ENCODE results near the gene LARP6. TPM values are rescaled to one million over a fixed set of nuclear protein-coding genes. Genes with fewer than 3 reads are reported as not detected.

LARP6 gene
- polyA plus RNA-seq, 1 donor (not counting 4 experiments of a cell fraction or from before 2014, with no cell fraction given), result 66.1 TPM

DNA sequence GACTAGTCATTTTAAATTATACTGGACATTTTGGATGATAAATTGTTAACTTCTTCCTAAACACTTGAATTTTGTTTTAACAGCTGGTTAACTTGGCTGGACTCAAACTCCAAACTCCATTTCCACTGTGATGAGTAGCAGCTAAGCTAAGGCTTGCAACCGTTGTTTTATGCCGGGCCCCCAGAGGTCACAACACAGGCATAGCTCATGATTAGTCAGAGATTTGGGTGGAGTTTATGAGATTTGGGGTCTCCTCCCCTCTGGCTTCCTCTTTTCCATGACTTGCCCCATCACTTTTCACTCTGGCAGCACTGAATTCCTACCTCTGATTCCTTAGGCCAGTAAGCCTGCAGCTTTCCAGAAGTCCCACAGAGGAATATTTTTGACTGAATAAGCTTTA is 25.4 kb upstream of the LARP6 start:
- no peak overlapping the region for H3K4me2 ChIP-seq (ENCODE audit: control insufficient read depth, extremely low read depth, insufficient read depth, low read depth, low read length)
- H2AFZ ChIP-seq (ENCODE audit: control insufficient read depth, low read length), result no peak overlapping the region
- no peak overlapping the region for H3K27ac ChIP-seq (ENCODE audit: control insufficient read depth, insufficient read depth, low read length)
- H4K20me1 ChIP-seq (ENCODE audit: control insufficient read depth, extremely low read depth, insufficient read depth, low read length), result no peaks in the 10 kb centered on the region
- no peaks in the 10 kb centered on the region for H3K9me3 ChIP-seq (ENCODE audit: control insufficient read depth, low read depth, low read length)
- H3K9ac ChIP-seq (ENCODE audit: control insufficient read depth, extremely low read depth, insufficient read depth, low read length), result no peak overlapping the region
- DNase-seq (ENCODE audit: low read depth, low spot score) (no peak), FAIRE-seq (no peak)
- no peaks in the 10 kb centered on the region for H3K79me2 ChIP-seq (ENCODE audit: control insufficient read depth, insufficient read depth, low read length)
- dilution Hi-C loops (cut with MboI; ENCODE audit: extremely low pct_ligation_motif_present, low sequenced_read_pairs), result no loop called here
- TF ChIP-seq CTCF (optimal IDR thresholded peaks at IDR 0.05 in 1 of 3, IDR thresholded peaks at IDR 0.05 in 1 of 3, conservative IDR thresholded peaks at IDR 0.05 in 1 of 3; ENCODE audit: extremely low read depth in 1 of 3, insufficient read depth in 2 of 3, low read length in 3 of 3) (no peak), EZH2 (IDR thresholded peaks at IDR 0.05; ENCODE audit: low read length) (no peak)
- no peaks in the 10 kb centered on the region for H3K27me3 ChIP-seq (ENCODE audit: control insufficient read depth, extremely low read depth, insufficient read depth, low read length)
- H3K4me3 ChIP-seq (ENCODE audit: control insufficient read depth in 2 of 3, extremely low read depth in 1 of 3, insufficient read depth in 2 of 3, low read depth in 1 of 3, low read length in 3 of 3), result no peak overlapping the region
- no peaks in the 10 kb centered on the region for H3K36me3 ChIP-seq (ENCODE audit: control insufficient read depth in 2 of 2, extremely low read depth in 1 of 2, insufficient read depth in 2 of 2, low read length in 2 of 2)
- H3K4me1 ChIP-seq (ENCODE audit: control insufficient read depth, extremely low read depth, insufficient read depth, low read length), result peaks cover 3% of the 10 kb centered on the region
- H3K9me1 ChIP-seq (ENCODE audit: control insufficient read depth, extremely low read depth, insufficient read depth, low read length), result no peaks in the 10 kb centered on the region

DNA sequence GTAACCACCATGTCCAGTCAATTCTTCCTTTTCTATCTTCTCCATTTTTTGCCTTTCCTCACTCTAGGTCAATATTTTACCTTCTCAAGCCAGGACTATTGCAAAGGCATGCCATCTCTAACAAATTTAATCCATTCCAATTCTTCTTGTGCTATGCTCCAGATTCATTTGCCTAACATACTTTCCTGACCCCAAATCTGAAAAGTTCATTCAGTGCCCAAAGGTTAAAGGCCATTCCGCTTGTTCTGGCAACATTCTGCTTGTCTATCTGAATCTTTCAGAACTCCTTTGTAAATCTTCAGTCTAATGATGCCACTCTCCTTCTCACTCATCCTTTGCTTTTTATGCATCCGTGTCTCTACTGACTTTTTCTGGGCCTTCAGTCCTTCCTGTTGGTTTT is 22.7 kb upstream of the LARP6 start:
- dilution Hi-C loops (cut with MboI; ENCODE audit: extremely low pct_ligation_motif_present, low sequenced_read_pairs), result no loop called here
- H3K79me2 ChIP-seq (ENCODE audit: control insufficient read depth, insufficient read depth, low read length), result no peaks in the 10 kb centered on the region
- peaks cover 2% of the 10 kb centered on the region for H3K9me3 ChIP-seq (ENCODE audit: control insufficient read depth, low read depth, low read length)
- H3K27me3 ChIP-seq (ENCODE audit: control insufficient read depth, extremely low read depth, insufficient read depth, low read length), result no peaks in the 10 kb centered on the region
- H3K36me3 ChIP-seq (ENCODE audit: control insufficient read depth in 2 of 2, extremely low read depth in 1 of 2, insufficient read depth in 2 of 2, low read length in 2 of 2), result no peaks in the 10 kb centered on the region
- H3K4me2 ChIP-seq (ENCODE audit: control insufficient read depth, extremely low read depth, insufficient read depth, low read depth, low read length), result no peak overlapping the region
- H2AFZ ChIP-seq (ENCODE audit: control insufficient read depth, low read length), result no peak overlapping the region
- DNase-seq (ENCODE audit: low read depth, low spot score), result no peak
- H3K9me1 ChIP-seq (ENCODE audit: control insufficient read depth, extremely low read depth, insufficient read depth, low read length), result no peaks in the 10 kb centered on the region
- peaks cover 3% of the 10 kb centered on the region for H3K4me1 ChIP-seq (ENCODE audit: control insufficient read depth, extremely low read depth, insufficient read depth, low read length)
- no peak overlapping the region for H3K9ac ChIP-seq (ENCODE audit: control insufficient read depth, extremely low read depth, insufficient read depth, low read length)
- no peak for TF ChIP-seq EZH2 (IDR thresholded peaks at IDR 0.05; ENCODE audit: low read length)
- no peak for TF ChIP-seq CTCF (optimal IDR thresholded peaks at IDR 0.05 in 1 of 3, IDR thresholded peaks at IDR 0.05 in 1 of 3, conservative IDR thresholded peaks at IDR 0.05 in 1 of 3; ENCODE audit: extremely low read depth in 1 of 3, insufficient read depth in 2 of 3, low read length in 3 of 3)
- no peak overlapping the region for H3K27ac ChIP-seq (ENCODE audit: control insufficient read depth, insufficient read depth, low read length)
- H4K20me1 ChIP-seq (ENCODE audit: control insufficient read depth, extremely low read depth, insufficient read depth, low read length), result no peaks in the 10 kb centered on the region
- no peak overlapping the region for H3K4me3 ChIP-seq (ENCODE audit: control insufficient read depth in 2 of 3, extremely low read depth in 1 of 3, insufficient read depth in 2 of 3, low read depth in 1 of 3, low read length in 3 of 3)
- no peak for FAIRE-seq

Data from keratinocyte (primary cell).